Pulmonary artery endothelial cell (primary cell): Measurements from ENCODE around the gene ZNF219. TPM values are rescaled to one million over a fixed set of nuclear protein-coding genes. Genes with fewer than 3 reads are reported as not detected.
A peak's percentile ranks its signal among the peaks of the same experiment; 100 is the strongest.

Experiments used
- DNase-seq: peaks from one replicate; pipeline ENCODE4 v3.0.0-alpha.2; 2011; ENCODE audit warnings: low read depth, low spot score
- total RNA-seq: library from RNA; depleted of rRNA; stranded (reverse); fragments of >200 nt; gene quantifications from 2 replicates; pipeline ENCODE4 v1.2.3, GENCODE V29; 2014

The ZNF219 gene
- total RNA-seq, 1 donor from 2014 or later = 4.2 TPM

DNA sequence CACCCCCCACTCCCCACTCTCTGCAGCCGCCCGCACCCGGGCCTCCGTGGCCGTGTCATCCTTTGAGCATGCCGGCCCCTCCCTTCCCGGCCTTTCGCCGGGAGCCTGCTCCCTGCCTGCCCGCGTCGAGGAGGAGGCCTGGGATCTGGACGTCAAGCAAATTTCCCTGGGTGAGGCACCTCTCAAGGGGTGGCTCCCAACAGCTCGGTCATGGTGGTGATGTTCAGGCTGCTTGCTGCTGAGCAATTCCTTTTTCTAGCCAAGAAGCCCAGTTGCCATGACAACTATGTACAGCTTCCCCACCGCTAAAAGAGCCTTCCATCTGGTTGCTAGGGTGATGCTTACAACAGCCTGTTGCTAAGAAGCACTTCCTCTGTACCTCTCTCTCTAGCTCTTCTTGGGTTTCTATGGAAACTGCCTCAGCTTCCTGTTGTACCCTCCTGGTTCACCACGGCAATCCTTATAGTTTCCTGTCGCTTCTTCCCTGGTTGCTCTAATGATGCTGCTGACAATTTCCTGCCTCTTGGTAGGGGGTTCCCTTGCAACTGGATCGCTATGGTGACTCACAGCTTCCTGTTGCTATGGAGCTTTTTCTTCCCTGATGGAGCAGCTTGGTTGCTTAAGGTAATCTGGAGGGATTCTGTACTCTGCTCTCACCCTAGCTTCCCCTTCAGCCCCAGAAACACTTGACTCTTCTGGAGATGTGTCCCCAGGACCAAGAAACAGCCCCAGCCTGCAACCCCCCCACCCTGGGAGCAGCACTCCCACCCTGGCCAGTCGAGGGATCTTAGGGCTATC, 11.0 kb downstream of the ZNF219 start:
- DNase-seq = peak; percentile 83

GRCh38 chr14:21086908-21087293, 11.6 kb downstream of the ZNF219 start:
- no peak for DNase-seq

GRCh38 chr14:21084998-21085853, 13.2 kb downstream of the ZNF219 start:
- DNase-seq = no peak

- DNase-seq = no peak
Measured at GRCh38 chr14:21084396-21084795, 14.1 kb downstream of the ZNF219 start.

DNA sequence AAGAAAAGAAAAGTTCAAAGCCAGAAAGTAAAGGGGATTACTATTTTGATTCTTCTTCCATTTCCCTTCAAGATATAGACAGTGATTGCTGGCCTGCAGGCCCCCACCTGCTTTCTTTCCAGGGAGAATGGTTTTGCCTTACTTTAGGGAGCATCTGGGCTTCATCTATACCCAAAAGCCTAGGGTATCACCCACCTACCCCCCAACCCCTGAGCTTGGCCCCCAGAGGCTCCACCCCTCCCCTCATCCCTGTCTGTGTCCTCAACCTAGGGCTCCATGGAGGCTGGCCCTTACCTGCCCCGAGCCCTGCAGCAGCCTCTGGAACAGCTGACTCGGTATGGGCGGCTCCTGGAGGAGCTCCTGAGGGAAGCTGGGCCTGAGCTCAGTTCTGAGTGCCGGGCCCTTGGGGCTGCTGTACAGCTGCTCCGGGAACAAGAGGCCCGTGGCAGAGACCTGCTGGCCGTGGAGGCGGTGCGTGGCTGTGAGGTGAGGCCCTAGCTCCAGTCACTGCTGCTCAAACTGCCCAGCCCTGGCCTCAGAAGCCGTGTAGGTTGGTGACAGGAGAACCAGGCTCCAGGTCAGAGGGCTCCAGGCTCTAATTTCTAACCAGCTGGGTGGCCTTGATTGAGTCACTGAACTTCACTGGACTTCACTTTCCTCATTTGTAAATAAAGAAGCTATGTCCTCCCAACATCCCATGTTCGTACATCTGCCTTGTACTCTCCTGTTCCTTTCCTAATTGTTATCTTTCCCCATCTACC, 14.7 kb downstream of the ZNF219 start:
- DNase-seq = no peak

- no peak for DNase-seq
Measured at GRCh38 chr14:21081521-21082142, 16.8 kb downstream of the ZNF219 start.

- no peak for DNase-seq
Measured at GRCh38 chr14:21078726-21079125, 19.7 kb downstream of the ZNF219 start.

DNA sequence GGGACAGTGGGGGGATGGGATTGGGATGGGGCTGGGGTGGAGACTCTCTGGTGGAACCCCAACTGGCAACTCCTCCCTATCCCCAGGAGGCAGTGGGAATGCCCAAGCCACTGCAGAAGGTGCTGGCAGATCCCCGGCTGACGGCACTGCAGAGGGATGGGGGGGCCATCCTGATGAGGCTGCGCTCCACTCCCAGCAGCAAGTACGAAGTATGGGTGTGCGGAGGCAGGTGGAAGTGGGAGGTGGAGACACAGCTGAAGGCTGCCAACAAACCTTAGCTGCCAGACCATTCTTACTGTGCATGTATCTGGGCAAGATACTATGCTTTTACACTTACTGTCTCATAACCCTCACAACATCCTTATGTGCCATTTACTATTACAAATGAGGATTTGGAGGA, 20.2 kb downstream of the ZNF219 start:
- no peak for DNase-seq

GRCh38 chr14:21077672-21078071, 20.8 kb downstream of the ZNF219 start:
- DNase-seq = no peak

DNA sequence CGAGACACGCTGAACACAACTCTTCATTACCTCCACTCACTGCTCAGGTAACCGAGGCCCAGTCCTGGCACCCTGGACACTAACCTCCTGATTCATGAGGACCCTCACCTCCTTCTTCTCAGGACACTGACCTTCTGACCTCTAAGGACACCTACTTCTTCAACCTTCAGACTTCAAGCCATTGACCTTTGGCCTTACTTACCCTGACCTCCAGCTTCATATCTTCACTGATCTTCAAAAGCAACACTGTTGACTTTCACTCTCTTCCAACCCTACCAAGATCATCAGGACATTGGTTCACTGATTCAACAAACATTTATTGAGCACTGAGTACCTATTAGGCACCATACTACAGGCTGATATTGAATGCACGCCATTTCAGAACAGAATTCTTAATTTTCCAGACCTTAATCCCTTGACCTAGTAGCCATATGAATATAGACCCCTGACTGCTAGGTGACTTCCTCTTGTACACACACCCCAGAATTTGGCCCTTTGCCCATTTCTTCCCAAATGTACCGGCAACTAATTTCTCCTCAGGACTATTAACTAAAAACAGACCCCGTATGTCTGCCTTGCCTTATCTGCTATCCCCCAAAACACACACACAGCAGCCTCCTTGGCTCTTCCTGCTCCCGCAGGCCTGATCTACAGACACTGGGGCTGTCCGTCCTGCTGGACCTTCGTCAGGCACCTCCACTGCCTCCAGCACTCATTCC, 22.6 kb downstream of the ZNF219 start:
- DNase-seq = no peak

DNA sequence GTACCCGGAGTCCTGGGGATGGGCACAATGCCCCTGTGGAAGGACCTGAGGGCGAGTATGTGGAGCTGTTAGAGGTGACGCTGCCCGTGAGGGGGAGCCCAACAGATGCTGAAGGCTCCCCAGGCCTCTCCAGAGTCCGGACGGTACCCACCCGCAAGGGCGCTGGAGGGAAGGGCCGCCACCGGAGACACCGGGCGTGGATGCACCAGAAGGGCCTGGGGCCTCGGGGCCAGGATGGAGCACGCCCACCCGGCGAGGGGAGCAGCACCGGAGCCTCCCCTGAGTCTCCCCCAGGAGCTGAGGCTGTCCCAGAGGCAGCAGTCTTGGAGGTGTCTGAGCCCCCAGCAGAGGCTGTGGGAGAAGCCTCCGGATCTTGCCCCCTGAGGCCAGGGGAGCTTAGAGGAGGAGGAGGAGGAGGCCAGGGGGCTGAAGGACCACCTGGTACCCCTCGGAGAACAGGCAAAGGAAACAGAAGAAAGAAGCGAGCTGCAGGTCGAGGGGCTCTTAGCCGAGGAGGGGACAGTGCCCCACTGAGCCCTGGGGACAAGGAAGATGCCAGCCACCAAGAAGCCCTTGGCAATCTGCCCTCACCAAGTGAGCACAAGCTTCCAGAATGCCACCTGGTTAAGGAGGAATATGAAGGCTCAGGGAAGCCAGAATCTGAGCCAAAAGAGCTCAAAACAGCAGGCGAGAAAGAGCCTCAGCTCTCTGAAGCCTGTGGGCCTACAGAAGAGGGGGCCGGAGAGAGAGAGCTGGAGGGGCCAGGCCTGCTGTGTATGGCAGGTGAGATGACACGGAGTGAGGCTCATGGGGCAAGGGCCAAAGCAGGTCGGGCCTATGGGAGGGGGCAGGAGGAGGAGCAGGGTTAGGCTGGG, 23.8 kb downstream of the ZNF219 start:
- no peak for DNase-seq

- DNase-seq = no peak
Measured at GRCh38 chr14:21073921-21074320, 24.5 kb downstream of the ZNF219 start.

- no peak for DNase-seq
Measured at GRCh38 chr14:21072781-21073339, 25.6 kb downstream of the ZNF219 start.

DNA sequence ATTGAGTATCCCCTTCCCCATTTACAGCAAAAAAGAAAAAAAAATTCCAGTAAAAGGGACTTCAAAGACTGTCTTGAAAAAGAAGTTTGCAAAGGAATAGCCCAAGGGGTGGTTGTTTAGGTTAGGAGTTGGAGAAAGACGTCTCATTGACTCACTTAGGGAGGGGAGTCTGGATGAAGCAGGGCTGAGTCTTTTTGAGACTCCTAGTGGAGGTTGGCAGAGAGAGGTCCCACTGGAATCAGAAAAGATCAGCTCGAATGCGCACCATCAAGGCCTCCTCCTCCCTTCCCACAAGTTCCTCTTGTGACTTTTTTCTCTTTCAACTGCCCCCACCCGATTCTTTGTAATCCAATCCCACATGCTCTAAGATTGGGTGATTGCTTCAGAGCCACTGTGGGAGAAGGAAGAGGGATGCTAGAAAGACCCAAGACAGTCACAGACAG, 26.4 kb downstream of the ZNF219 start:
- DNase-seq = no peak

- DNase-seq = peak; percentile 29
Measured at GRCh38 chr14:21071225-21072030, 27.0 kb downstream of the ZNF219 start.

DNA sequence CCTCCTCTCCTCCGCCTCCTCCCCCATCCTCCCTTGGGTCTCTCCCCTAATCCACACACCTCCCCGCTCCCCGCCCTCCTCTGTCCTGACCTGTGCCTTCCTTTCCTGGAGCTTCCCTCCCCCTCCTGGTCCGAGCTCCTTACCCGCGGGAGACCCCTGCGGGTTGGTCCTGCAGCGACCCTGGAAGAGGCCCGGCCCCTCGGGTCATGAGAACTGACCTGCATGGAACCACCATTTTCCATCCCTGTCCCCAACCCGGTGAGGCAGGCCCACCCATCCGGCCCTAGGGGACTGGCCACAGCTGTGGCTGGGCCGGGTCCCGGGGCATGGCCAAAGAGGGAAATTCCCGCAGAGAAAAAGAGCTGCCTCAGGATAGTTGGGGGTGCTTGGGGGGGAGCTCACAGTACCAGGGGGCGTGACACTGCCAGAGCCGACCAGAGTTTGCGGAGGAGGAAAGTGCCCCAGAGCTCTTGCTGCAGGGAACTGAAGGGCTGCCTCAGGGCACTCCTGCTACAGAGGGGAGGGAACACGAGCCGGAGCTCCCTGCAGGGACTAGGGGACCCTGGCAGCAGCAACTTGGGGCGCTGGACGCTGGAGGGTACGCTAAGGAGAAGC, 27.7 kb downstream of the ZNF219 start:
- no peak for DNase-seq

- no peak for DNase-seq
Measured at GRCh38 chr14:21070083-21070609, 28.3 kb downstream of the ZNF219 start, which contains the start of gene ARHGEF40. TSS of gene ARHGEF40 (plus strand) at chr14:21070304. CDS start at chr14:21070397, 93 bp downstream.
